ENCODE measurements around the gene KRT72. TPM values are rescaled to one million over a fixed set of nuclear protein-coding genes. Genes with fewer than 3 reads are reported as not detected.
A peak's percentile ranks its signal among the peaks of the same experiment; 100 is the strongest.

The KRT72 gene
- total RNA-seq, 1 donor from 2014 or later: not detected

DNA sequence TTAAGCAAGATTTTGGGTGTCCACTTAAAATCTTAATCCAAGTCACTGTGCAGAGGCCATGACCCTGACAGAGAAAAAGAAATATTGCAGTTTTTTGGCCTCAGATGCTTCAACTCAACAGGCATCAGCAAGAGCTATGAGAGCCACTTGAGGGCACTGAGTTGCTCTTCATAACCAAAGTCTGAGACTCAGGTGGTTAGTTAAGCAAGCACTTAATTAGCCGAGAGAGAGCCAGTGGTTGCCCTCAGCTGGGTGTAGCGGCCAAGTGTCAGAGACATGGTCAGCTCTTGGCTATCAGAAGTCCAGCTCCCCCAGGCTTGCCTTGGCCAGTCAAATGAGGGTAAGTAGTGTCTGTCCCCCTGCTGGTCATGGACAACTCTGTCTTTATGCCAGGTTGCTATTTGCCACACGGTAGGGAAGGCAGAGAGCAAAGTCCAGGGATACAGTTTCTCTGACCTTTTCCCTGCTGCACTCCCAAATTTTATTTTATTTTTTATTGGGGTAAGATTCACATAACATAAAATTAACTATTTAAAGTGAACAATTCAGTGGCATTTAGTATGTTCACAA lies 39.3 kb downstream of the KRT72 start:
- no peak for DNase-seq
- ATAC-seq (ENCODE audit: poor library complexity): no peak
- intact Hi-C loops (cut with DNase I): no loop called here

DNA sequence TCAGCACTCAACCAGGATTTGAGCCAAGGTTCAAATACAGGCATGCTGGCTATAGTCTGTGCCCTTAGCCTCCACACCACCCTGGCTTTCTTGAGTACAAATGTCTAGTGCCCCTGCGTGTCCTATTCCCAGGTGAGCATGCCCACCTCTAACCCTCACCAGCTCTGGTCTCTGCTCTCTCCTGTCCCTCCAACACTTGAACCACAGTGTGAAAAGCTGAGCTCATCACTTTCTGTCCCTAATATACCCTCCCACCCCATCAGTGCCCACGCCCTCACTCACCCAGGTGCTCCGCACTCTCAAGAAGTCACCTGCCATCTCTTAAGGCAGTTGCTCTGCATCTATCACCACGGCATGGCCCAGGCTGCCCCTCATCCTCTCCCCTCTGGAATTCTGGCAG lies 41.3 kb downstream of the KRT72 start:
- DNase-seq (no peak), ATAC-seq (ENCODE audit: poor library complexity) (no peak)
- intact Hi-C loops (cut with DNase I): no loop called here

GRCh38 chr12:52558781-52559445 lies 42.4 kb downstream of the KRT72 start:
- ATAC-seq (ENCODE audit: poor library complexity) (no peak), DNase-seq (no peak)
- intact Hi-C loops (cut with DNase I): no loop called here

DNA sequence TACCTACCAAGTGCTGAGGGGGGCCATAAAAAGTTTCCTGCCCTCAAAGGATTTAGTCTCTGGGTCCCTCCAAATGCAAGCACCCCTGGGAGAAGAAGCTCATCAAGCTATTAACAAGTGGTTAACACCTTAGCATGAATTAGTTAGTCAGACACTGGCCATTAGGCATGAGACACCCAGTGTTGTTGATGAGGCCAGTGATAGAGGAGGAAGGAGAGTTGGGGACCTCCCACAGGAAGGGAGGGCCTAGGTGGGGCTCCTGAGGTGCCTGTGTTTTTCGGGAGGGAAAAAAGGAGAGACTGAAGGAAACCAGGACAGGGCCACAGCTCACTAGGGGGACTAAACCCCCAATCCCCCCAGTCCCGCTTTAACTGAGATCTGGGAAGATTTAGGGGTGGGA lies 43.8 kb downstream of the KRT72 start:
- intact Hi-C loops (cut with DNase I): no loop called here
- ATAC-seq (ENCODE audit: poor library complexity) (no peak), DNase-seq (no peak)

GRCh38 chr12:52555577-52555976 lies 45.7 kb downstream of the KRT72 start:
- intact Hi-C loops (cut with DNase I): no loop called here
- no peak for DNase-seq

DNA sequence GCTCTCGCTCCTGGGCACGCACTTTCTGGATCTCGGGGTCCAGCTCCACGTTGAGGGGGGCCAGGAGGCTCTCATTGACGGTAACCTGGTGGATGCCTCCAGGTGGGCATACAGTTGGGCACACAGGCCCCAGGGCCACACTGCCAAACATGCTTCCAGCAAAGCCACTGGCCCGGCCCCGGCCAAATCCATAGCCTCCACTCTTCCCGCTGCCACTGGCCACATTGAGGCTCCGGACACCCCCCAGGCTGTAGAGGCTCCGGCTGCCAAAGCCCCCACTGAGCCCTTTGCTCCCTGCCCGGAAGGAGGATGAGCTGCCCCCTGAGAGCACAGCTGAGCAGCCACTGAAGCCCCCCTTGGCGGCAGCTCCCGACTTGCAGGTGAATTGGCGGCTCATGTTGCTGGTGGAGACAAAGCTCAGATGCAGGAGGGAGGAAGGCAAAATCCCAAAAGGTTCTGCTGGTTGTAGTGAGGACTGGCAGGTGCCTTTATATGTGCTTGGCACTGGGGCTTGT lies 48.5 kb downstream of the KRT72 start, which contains the start of gene KRT71:
KRT71 (minus strand) TSS at position 465 of the 515 bp plus-strand sequence; CDS start at position 397, 68 bp downstream.
- ATAC-seq (ENCODE audit: poor library complexity) (no peak), DNase-seq (no peak)
- intact Hi-C loops (cut with DNase I): no loop called here

More at GRCh38 chr12:52555577-52555976, 45.7 kb downstream of the KRT72 start:
- no peak for ATAC-seq (ENCODE audit: poor library complexity)

GRCh38 chr12:52552055-52552454 lies 49.2 kb downstream of the KRT72 start:
- ATAC-seq (ENCODE audit: poor library complexity): peak; percentile 44
- DNase-seq: no peak
- intact Hi-C loops (cut with DNase I): no loop called here

DNA sequence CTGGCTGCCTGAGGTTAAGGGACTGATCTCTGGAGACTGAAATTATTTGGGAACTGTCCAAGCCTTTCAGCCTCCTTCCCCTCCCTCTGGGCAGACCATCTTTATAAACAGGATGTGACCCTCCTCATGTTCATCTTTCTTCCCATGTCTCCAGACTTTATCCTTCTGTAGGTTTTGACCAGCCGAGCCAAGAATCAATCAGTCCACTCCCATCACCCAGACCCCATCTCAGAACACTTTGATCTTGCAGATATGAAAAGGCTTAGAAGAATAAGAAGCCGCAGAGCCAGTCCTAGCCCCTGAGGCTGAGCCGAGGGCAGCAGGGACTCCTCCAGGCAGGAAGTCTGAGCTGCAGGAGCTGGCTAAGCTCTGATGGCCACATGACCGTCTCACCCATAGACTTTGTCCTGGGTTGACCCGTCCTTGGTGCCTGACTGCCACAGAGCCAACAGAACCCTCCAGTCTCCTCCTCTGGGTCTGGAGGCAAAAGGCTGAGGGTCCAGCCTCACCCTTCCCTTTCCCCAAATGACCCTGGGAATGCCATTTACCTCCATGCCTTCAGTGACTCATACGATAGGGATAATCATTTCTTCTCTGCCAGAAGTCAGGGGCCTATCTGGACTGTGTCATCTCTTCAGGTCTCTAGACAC lies 49.9 kb downstream of the KRT72 start:
- ATAC-seq (ENCODE audit: poor library complexity) (peak; percentile 87), DNase-seq (no peak)
- intact Hi-C loops (cut with DNase I): no loop called here

GRCh38 chr12:52546126-52546525 lies 55.1 kb downstream of the KRT72 start:
- intact Hi-C loops (cut with DNase I): no loop called here
- DNase-seq: no peak
- ATAC-seq (ENCODE audit: poor library complexity): no peak

- DNase-seq (peak; percentile 50), ATAC-seq (ENCODE audit: poor library complexity) (peak; percentile 77)
- intact Hi-C loops (cut with DNase I): no loop called here
Observed at GRCh38 chr12:52543985-52544883, 57.0 kb downstream of the KRT72 start.

- no peak for ATAC-seq (ENCODE audit: poor library complexity)
- intact Hi-C loops (cut with DNase I): no loop called here
- DNase-seq: no peak
Observed at GRCh38 chr12:52542785-52543318, 58.4 kb downstream of the KRT72 start.

GRCh38 chr12:52542157-52542556 lies 59.1 kb downstream of the KRT72 start:
- no peak for ATAC-seq (ENCODE audit: poor library complexity)
- intact Hi-C loops (cut with DNase I): no loop called here
- DNase-seq: no peak

DNA sequence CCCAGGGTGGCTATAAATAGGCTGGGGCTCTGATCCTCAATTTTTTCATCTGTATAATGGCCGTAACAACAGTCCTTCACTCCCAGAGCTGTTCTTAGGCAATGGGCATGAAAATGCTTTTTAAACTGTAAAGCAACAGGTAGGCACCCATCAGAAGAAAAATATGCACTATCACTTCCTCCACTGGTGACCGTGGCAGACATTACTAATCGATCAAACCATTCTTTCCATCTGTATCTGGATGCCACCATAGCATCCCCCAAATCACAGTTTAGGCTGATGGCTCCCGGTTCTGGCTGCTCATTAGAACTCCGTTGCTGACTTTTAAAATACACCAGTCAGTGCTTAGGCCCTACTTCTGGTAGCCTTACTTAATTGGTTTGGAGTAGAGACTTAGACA lies 59.6 kb downstream of the KRT72 start:
- ATAC-seq (ENCODE audit: poor library complexity) (no peak), DNase-seq (no peak)
- intact Hi-C loops (cut with DNase I): no loop called here

DNA sequence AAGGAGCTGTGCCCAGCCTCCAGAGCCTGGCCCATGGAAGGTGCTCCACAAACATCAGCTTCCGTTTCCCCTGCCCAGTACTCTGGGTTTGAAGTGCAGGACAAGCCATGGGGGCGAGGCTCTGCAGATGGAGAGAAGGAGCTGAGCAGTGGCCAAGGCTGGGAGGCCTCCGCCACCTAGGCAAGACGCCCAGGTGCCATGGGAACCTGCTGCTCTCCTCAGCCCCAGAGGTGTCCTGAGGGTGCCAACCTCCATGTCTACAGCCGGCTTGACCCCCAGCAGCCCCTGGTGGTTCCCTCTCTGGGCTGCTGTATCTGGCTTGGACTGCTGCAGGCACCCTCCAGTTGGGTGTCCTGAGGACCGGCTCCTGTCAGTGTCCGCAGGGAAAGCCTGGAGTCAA lies 60.7 kb downstream of the KRT72 start:
- no peak for ATAC-seq (ENCODE audit: poor library complexity)
- intact Hi-C loops (cut with DNase I): no loop called here

DNA sequence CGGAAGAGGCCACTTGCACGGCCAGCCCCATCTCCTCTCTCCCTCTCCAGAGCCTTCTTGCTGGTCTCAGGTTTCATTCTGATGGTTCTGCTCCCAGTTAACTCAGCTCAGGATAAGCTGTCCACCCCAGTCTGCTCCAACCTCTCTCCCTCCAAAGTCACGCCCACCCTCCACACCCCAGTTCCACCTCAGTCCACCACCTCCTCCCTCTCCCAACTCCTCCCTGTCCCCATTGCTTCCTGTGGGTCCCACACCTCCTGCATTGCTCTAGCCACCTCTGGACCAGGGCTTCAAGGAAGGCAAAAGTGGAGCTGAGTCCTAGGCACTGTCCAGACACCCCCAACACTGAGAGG lies 61.5 kb downstream of the KRT72 start:
- no peak for ATAC-seq (ENCODE audit: poor library complexity)
- no peak for DNase-seq
- intact Hi-C loops (cut with DNase I): no loop called here

More for the DNA sequence above, 60.7 kb downstream of the KRT72 start:
- no peak for DNase-seq

DNA sequence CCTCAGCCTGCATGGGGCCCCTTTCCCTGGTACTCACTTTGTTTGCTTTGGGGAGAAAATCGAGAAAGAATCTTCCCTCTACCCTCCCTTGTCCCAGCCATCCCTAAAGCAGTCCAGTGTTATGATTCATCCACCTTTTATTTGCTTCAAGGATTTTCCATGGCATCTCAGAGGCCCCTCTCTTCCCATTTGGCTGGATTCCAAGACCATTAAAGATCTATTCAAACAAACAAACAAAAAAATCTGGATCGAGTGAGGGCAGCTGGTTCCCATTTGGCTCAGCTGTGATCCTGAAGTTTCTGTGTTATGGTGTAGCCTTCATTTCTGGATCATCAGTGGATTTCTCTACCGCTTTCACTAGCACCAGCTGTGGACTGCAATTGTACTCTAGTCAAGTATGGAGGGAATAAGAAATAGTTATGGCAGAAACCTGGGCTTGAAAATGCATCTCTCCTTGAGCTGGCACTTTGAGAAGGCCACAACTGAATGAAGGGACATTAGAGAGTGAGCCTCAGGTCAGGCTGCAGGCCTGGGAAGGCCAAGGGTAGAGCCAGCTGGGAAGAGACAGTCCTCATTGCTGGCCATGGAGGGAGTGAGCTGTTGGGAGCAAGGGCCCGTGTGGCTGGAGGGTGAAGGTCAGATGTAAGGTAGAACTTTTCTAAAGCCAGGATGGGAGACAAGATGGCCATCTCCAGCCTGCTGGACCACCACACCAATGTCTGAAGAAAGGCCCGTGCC lies 62.0 kb downstream of the KRT72 start:
- DNase-seq: no peak
- intact Hi-C loops (cut with DNase I): no loop called here

GRCh38 chr12:52537101-52537500 lies 64.2 kb downstream of the KRT72 start:
- ATAC-seq (ENCODE audit: poor library complexity) (no peak), DNase-seq (no peak)
- intact Hi-C loops (cut with DNase I): no loop called here

More for the DNA sequence above, 62.0 kb downstream of the KRT72 start:
- no peak for ATAC-seq (ENCODE audit: poor library complexity)

Data from Right ventricle myocardium superior (tissue), 1 donor.